Stimulated activated naive CD8-positive, alpha-beta T cell treated with anti-CD3 and anti-CD28 coated beads, Interleukin-15, amount 100 ng/mL, for 72 hours (primary cell): Measurements from ENCODE around the gene SGCD.

ENCODE experiments used
- ATAC-seq: fragments of 150-1000 bp; cut with Tn5 transposase; 2 replicates; pipeline ENCODE4 v1.10.0; 2021; ENCODE audit warnings: mild to moderate bottlenecking, moderate library complexity
- DNase-seq, 2 donors: peaks; one replicate each; pipeline ENCODE4 v3.0.0; 2021 to 2022
- H3K27ac Mint-ChIP-seq, 2 donors: one replicate each; pipeline ENCODE4 v1.8.0; 2022; ENCODE audit warnings: mild to moderate bottlenecking in 2 of 2, mixed read lengths in 2 of 2, moderate library complexity in 2 of 2
- H3K27me3 Mint-ChIP-seq: one replicate; pipeline ENCODE4 v1.8.0; 2022; ENCODE audit warnings: mixed read lengths
- H3K4me1 Mint-ChIP-seq: one replicate; pipeline ENCODE4 v1.8.0; 2022; ENCODE audit warnings: mild to moderate bottlenecking, mixed read lengths
- H3K4me3 Mint-ChIP-seq, 2 donors: one replicate each; pipeline ENCODE4 v1.8.0; 2022; ENCODE audit warnings: mild to moderate bottlenecking in 2 of 2, mixed read lengths in 2 of 2, moderate library complexity in 1 of 2
- H3K9me3 Mint-ChIP-seq, 2 donors: one replicate each; pipeline ENCODE4 v1.8.0; 2022; ENCODE audit warnings: mixed read lengths in 2 of 2

Gene SGCD

DNA sequence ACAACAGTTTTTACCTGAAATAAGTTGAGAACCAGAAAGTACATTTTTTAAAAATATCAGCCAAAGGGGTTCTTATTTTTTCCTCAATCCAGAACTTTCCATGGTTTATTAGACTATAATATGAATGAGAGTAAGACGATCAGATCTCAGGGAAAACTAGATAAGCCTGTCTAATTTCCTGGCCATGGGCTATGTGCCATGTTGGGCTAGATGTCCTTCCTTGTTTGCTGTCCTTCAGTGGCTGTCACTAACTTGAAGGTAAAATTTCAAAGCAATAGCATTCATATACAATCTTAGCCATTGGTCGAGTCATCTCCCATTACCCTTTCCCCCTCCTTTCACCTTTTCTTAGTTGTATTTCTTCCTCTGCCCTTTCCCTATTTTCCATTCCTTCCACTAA lies 343.7 kb downstream of the SGCD start:
- H3K4me1 Mint-ChIP-seq, result no peaks in the 10 kb centered on the region
- H3K27me3 Mint-ChIP-seq, result no peaks in the 10 kb centered on the region
- ATAC-seq (no peak), DNase-seq (no peak)
- no peaks in the 10 kb centered on the region for H3K9me3 Mint-ChIP-seq
- no peak overlapping the region for H3K4me3 Mint-ChIP-seq
- H3K27ac Mint-ChIP-seq, result peak overlapping the region in 1 of 2 donors; percentile 68

DNA sequence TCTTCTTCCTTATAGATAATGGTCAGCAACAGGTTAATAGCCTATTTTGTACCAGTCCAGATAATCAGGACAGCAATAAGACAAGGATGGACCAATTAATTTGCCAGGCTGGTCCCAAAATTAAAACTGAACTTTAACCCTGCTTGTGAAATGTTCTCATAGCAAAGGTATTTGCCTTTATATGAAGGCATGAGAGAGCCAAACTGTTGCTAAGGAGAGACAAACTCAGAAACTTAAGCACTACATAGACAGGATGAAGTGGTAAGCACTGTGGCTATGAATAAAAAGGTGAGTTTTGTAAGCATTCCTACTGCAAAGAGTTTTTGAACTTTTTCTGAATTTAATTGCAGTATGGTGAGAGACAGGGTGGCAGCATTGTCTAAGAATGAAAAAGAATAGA lies 348.4 kb downstream of the SGCD start:
- Mint-ChIP-seq H3K9me3 (no peaks in the 10 kb centered on the region), H3K4me1 (peaks cover 5% of the 10 kb centered on the region), H3K4me3 (no peak overlapping the region), H3K27ac (no peak overlapping the region), H3K27me3 (peaks cover 9% of the 10 kb centered on the region)
- DNase-seq (no peak), ATAC-seq (no peak)

DNA sequence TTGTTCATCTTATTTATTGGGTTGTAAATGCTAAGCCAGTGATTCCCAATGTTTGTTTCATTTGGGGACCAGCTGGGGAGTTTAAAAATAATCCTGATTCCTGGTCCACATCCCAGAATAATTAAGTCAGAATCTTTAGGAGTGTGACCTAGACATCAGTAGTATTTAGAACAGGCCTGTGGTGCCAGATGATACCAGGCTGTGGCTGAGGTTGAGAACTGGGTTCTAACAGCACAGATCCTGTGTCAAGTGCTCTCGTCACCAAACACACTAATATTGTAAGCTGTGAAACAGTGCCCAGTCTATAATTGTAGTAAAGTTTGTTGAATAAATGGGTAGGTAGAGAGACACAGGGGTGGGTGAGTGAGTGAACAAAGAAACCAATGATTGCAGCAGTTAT lies 351.0 kb downstream of the SGCD start:
- no peak for ATAC-seq
- peaks cover 14% of the 10 kb centered on the region for H3K27me3 Mint-ChIP-seq
- no peak overlapping the region for H3K27ac Mint-ChIP-seq

DNA sequence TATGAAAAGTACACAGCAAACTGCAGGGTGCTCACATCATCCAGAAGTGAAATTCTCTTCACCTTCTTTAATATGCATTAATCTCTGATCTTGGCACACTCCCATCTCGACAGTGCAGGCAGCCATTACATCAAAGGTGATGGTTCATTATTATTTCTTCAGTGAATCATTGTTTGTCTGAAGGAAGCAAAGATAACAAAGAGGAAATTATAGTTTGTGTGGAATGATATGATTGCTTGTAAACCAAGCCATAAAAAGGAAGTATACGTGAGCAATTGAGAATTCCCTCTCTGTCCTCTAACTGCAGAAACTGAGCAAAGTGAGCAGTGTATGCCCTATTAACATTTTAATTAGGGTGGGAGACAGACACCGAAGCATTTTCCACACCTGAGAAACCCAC lies 351.5 kb downstream of the SGCD start:
- Mint-ChIP-seq H3K4me3 (no peak overlapping the region), H3K27me3 (peaks cover 19% of the 10 kb centered on the region), H3K4me1 (peaks cover 5% of the 10 kb centered on the region), H3K27ac (no peak overlapping the region), H3K9me3 (no peaks in the 10 kb centered on the region)
- no peak for ATAC-seq
- DNase-seq, result no peak

More for the DNA sequence above, 351.0 kb downstream of the SGCD start:
- no peak for DNase-seq
- Mint-ChIP-seq H3K4me1 (peaks cover 5% of the 10 kb centered on the region), H3K9me3 (no peaks in the 10 kb centered on the region), H3K4me3 (no peak overlapping the region)

DNA sequence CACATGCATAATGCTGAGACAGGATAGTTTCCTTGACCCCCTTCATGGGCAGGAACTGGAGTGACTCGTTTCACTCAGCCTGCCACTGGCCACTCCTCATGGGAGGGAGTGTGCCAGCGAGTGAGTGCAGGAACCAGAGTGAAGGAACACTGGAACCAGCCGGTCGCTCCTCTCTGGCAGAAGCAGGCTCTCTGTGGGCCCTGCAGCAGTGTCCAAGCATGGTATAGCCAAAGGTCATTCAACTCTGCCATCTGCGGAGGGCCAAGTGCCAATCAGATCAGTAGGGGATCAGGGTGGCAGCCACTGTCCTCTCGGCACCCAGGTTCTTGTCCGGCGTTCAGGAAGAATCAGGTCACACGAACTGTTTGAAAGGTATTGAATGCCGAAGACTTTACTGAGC lies 353.9 kb downstream of the SGCD start:
- no peak for DNase-seq
- ATAC-seq, result no peak
- Mint-ChIP-seq H3K9me3 (no peaks in the 10 kb centered on the region), H3K27ac (no peak overlapping the region), H3K27me3 (peaks cover 30% of the 10 kb centered on the region), H3K4me1 (peaks cover 5% of the 10 kb centered on the region), H3K4me3 (no peak overlapping the region)

DNA sequence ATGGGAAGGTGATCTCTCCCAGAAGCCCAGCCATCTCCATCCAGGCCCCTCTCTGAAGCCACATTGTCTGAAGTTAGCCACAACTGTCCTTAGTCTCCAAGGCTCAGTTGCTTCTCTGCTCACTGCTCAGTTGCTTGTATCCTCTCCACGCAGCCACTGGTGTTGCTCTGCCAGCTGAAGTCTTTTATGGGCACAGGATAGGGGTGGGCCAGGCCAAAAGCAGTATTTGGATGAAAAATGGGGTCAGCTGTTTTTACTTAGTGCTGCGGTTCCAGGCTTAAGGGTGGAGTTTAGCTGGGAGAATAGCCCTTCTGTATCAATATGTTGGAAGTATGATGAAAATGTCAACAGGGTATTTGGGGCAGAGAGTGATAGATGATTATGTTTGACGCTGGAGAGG lies 354.3 kb downstream of the SGCD start:
- no peaks in the 10 kb centered on the region for H3K9me3 Mint-ChIP-seq
- no peak overlapping the region for H3K4me3 Mint-ChIP-seq
- DNase-seq, result no peak
- no peak overlapping the region for H3K27ac Mint-ChIP-seq
- H3K27me3 Mint-ChIP-seq, result peaks cover 31% of the 10 kb centered on the region
- peaks cover 5% of the 10 kb centered on the region for H3K4me1 Mint-ChIP-seq
- no peak for ATAC-seq

DNA sequence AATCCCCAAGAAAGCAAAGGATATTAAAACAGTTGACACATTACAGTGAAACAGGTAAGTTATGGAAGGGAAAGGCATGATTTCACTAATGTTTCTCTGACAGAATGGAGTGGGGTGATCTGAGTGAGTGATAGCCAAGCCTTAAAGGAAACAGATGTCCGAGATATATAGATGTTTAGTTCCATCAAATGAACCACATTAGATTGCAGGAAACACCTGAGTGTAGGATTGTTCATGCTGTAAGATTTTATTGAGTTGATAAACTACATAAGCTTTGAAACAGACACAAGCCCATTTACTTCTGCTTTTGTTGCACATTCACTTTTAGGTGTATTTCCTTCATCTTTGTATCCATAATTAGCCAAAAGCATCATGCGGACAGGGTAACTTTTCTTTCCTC lies 356.0 kb downstream of the SGCD start:
- no peak for DNase-seq
- Mint-ChIP-seq H3K4me3 (no peak overlapping the region), H3K27me3 (peaks cover 48% of the 10 kb centered on the region), H3K4me1 (peaks cover 5% of the 10 kb centered on the region), H3K9me3 (no peaks in the 10 kb centered on the region), H3K27ac (no peak overlapping the region)
- no peak for ATAC-seq

DNA sequence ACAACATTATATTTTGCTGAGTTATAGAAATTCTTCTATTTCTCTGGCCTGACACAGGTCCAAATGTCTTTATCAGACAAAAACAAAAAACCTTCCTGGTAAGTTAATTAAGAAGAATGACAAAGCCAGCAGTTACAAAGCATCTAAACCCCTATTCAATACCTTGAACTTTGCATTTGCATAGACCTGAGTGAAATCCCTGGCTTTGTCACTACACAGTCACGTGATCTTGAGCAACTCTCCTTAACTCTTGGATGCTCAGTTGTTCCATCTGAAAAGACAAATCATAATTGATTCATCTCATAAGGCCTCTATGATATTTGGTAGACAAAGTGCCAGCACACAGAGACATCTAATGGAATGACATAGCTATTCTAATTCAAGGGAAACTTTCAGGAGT lies 356.5 kb downstream of the SGCD start:
- Mint-ChIP-seq H3K4me3 (no peak overlapping the region), H3K9me3 (no peaks in the 10 kb centered on the region), H3K4me1 (peaks cover 5% of the 10 kb centered on the region), H3K27ac (no peak overlapping the region), H3K27me3 (peaks cover 53% of the 10 kb centered on the region)
- DNase-seq (no peak), ATAC-seq (no peak)

DNA sequence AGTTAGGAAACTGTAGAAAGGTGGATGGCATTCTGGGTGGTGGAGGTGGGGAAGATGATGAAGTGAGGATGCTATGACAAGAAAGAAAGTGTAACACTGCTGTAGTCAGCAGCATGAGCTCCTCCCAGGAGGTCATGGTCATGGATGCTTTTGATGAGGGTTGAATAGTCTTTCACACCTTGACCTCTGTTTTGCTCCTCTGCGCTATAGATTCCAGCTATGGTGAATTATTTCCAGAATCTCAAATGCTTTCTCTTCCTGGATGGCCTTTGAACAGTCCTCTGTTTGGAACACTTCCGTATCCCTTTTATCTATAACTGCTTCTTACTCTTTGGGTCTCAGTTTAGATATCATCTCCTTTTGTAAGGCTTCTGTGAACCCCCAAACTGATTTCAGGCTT lies 357.3 kb downstream of the SGCD start:
- Mint-ChIP-seq H3K27ac (no peak overlapping the region), H3K27me3 (peaks cover 59% of the 10 kb centered on the region), H3K4me3 (no peak overlapping the region), H3K4me1 (peaks cover 2% of the 10 kb centered on the region), H3K9me3 (no peaks in the 10 kb centered on the region)
- DNase-seq, result no peak
- no peak for ATAC-seq

DNA sequence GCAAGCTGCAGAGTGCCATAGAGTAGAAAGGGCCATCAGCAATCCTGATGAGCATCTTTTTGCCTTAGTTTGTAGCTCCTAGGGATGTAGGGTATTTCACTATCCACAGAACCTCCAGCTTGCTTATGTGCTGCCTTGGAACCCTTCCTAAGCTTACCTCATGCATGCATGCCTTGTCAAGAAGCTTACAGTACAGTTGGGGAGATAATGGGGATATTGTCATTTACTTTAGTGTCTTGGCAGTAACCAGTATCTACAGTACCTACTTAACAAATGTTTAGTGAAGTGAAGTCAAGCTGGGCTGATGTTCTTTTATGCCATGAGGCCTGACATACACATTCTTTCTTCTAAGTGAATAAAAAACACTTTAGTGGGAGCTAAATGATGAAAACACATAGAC lies 358.5 kb downstream of the SGCD start:
- ATAC-seq (no peak), DNase-seq (no peak)
- Mint-ChIP-seq H3K4me3 (no peak overlapping the region), H3K4me1 (no peaks in the 10 kb centered on the region), H3K27ac (no peak overlapping the region), H3K9me3 (no peaks in the 10 kb centered on the region), H3K27me3 (peaks cover 61% of the 10 kb centered on the region)

DNA sequence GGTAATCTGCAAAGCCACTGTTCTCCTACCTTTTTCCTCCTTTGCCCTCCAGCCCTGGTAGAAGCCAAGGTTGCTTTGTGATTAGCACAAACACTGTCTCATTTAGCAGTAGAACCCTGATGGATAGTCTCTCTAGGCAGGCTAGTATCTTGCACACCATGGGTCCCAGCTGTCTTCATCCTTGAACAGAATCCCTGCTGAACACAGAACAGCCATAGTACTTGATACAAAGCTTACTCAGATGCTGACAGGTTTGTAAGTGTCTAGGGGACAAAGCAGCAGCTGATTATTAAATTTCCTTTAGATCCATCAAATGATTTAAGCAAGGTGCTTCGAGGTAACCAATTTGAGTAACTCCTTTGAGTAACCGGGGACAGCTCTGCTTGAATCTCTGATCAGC lies 359.4 kb downstream of the SGCD start:
- H3K4me3 Mint-ChIP-seq, result no peak overlapping the region
- H3K4me1 Mint-ChIP-seq, result no peaks in the 10 kb centered on the region
- H3K27me3 Mint-ChIP-seq, result peaks cover 65% of the 10 kb centered on the region
- no peaks in the 10 kb centered on the region for H3K9me3 Mint-ChIP-seq
- ATAC-seq (no peak), DNase-seq (no peak)
- no peak overlapping the region for H3K27ac Mint-ChIP-seq

DNA sequence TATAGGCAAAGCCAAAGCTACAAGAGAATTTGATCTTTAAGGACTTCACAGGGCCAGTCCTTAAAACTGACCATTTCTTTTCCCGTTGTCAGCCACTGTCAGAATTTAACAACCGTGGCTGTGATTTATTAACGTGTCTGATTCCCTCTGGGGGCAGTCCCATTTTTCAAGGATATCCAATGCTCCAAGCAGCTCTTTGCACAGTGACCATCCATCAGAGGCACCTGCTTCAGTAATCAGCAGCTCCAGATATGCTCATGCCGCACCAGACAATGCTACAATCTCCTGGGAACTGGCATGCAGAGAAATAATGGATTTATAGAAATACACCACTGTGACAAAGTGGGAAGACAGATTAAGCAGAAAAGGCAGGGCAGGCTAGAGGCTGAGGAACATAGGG lies 359.8 kb downstream of the SGCD start:
- ATAC-seq, result no peak
- Mint-ChIP-seq H3K27ac (no peak overlapping the region), H3K4me1 (no peaks in the 10 kb centered on the region), H3K4me3 (no peak overlapping the region), H3K27me3 (peaks cover 65% of the 10 kb centered on the region), H3K9me3 (no peaks in the 10 kb centered on the region)
- DNase-seq, result no peak

DNA sequence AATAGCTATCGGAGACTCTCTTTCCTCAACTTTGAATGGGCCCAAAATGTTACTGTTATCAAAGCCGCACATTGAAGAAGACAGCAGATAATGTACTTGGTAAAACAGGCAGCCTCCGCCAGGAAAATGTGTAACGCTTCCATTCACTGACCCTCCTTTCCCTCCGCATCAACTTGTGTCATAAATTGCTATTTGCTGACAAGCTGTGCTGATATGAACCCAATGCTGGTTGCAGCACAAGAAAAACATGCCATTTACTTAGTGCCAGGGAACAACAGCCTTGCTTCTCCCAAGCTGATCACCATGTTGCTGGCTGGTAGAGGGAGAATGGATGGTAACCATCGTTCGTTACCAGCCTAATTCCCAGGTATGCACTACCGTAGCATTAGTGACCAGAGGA lies 360.6 kb downstream of the SGCD start:
- no peak overlapping the region for H3K4me3 Mint-ChIP-seq
- no peak for ATAC-seq
- H3K27me3 Mint-ChIP-seq, result peaks cover 64% of the 10 kb centered on the region
- no peak for DNase-seq
- H3K9me3 Mint-ChIP-seq, result no peaks in the 10 kb centered on the region
- no peak overlapping the region for H3K27ac Mint-ChIP-seq
- no peaks in the 10 kb centered on the region for H3K4me1 Mint-ChIP-seq

DNA sequence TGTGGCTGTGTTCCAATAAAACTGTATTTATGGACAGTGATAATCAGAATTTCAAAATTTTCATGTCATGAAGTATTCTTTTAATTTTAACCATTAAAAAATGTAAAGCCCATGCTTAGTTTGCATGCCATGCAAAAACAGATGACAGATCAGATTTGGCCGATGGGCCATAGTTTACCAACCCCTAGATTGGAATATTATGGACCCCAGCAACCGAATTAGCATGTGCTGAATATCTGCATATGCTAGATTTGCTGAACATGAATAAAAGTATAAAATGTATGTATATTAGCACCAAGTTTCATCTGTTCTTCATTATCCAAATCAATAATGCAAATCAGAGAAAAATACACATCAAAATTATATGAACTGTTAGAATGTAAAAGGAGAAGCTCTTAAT lies 364.6 kb downstream of the SGCD start:
- peaks cover 40% of the 10 kb centered on the region for H3K27me3 Mint-ChIP-seq
- H3K9me3 Mint-ChIP-seq, result no peaks in the 10 kb centered on the region
- no peak overlapping the region for H3K27ac Mint-ChIP-seq
- ATAC-seq (no peak), DNase-seq (no peak)
- no peaks in the 10 kb centered on the region for H3K4me1 Mint-ChIP-seq
- H3K4me3 Mint-ChIP-seq, result no peak overlapping the region

DNA sequence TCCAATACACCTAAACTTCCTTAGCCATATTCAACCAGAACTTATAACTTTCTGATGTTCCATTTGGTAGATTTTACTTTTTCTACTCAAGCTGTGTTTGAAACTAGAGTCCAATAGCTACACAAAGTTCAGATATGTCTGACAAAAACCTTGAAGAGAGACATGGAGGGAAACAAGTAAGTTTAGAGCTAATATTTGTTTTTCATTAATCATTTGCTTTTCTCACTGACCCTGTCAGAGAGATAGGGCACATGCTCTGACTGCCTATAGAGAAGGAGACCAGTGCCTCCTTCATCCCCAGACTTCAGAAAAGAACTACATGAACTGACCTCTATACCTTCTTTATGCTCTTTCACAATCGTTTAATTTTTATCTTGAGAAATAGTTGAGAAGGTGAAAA lies 366.1 kb downstream of the SGCD start:
- no peaks in the 10 kb centered on the region for H3K4me1 Mint-ChIP-seq
- H3K27me3 Mint-ChIP-seq, result peaks cover 24% of the 10 kb centered on the region
- no peaks in the 10 kb centered on the region for H3K9me3 Mint-ChIP-seq
- H3K4me3 Mint-ChIP-seq, result no peak overlapping the region
- H3K27ac Mint-ChIP-seq, result no peak overlapping the region
- DNase-seq, result no peak
- ATAC-seq, result no peak

DNA sequence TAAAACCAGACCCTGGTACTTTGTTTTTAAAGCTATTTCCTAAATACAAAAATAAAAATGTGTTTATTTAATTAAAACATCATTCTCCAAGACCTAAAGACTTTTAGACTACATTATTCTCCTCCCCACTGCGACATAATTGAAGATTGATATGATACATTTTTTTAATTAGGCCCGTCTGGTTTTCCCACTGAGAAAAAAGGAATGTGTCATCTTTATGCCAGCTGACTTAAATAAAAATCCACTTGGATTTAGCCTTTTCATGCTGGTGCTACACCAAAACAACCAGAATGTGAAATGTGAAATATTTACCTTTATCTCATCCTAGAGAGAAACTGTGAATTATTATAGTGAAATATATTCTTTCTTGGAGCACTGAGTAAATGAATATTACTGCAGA lies 367.6 kb downstream of the SGCD start:
- Mint-ChIP-seq H3K4me1 (no peaks in the 10 kb centered on the region), H3K4me3 (no peak overlapping the region), H3K27ac (peak overlapping the region in 1 of 2 donors; percentile 67), H3K27me3 (peaks cover 10% of the 10 kb centered on the region), H3K9me3 (no peaks in the 10 kb centered on the region)
- no peak for DNase-seq
- no peak for ATAC-seq

DNA sequence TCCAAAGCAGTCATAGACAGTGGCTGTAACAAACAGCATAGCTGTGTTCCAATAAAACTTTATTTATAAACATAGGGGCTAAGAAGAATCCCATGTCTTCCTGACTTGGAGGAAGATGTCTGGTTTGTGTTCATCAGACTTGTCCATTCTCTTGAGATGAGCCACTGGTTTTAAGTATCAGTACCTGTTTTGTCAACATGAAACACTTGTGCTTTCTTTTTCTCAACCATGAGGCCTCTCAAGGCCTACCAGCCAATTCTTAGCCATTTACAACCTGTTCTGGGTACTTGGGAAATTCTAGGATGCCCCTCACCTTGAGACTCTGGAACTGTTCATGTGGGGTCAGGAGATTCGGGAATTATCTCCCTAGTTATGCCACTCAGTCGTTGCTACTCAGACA lies 368.8 kb downstream of the SGCD start:
- no peaks in the 10 kb centered on the region for H3K4me1 Mint-ChIP-seq
- H3K9me3 Mint-ChIP-seq, result no peaks in the 10 kb centered on the region
- no peak overlapping the region for H3K4me3 Mint-ChIP-seq
- no peak for ATAC-seq
- H3K27ac Mint-ChIP-seq, result no peak overlapping the region
- no peak for DNase-seq
- H3K27me3 Mint-ChIP-seq, result peaks cover 1% of the 10 kb centered on the region

DNA sequence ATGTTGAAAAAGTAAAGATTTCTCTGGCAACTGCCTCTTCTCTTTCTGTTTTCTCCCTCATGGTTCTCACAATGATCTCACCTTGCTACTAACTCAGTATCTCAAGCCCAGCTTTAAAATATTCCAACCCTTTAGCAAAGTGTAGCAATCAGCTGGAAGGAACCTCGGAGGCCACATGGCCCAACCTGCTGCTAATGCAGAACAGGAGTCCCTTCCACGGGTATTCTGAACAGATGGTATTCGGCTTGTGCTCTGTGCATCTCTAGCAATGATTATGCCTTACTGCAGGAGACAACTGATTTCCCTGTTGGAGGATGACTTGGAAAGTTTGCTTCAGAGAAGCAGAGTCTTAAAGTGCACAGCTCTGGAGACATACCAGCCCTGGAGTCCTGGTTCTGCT lies 371.4 kb downstream of the SGCD start:
- no peak overlapping the region for H3K4me3 Mint-ChIP-seq
- DNase-seq (no peak), ATAC-seq (no peak)
- no peaks in the 10 kb centered on the region for H3K4me1 Mint-ChIP-seq
- no peaks in the 10 kb centered on the region for H3K9me3 Mint-ChIP-seq
- H3K27me3 Mint-ChIP-seq, result no peaks in the 10 kb centered on the region
- H3K27ac Mint-ChIP-seq, result no peak overlapping the region
